ENCODE results near the gene CLCA2. TPM values are rescaled to one million over a fixed set of nuclear protein-coding genes. Genes with fewer than 3 reads are reported as not detected.
A peak's percentile ranks its signal among the peaks of the same experiment; 100 is the strongest.

The CLCA2 gene
- total RNA-seq, 1 experiment from 2014 or later = not detected

DNA sequence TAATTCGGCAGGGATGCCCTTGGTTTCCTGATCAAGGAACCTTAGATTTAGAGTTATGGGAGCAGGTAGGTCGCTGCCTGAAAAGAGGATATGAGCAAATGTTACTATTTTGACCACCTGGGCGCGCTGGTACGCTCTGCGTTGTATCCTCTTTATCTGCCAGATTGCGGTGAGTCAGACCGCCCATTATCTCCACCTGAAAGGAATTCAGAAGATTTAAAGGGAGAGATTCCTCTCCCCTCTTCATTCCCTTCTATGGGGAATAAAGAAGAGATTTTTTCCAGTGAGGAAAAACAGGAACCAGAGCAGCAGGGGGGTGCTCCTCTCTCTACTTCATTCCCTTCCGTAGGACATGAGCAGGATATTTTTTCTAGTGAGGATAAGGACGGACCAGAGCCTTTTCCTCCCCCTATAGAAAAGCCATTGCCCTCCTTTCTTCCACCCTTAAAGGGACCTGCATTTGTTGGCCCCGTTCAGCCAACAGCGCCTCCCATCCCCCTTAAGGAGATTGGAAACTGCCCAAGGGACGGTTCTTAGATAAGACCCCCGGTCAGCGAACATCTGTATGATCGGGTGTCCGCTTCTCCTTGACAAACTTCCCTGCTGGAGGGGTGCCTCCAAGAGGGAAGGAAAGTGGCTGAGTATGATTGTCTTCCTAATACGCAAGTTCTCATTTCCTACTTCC, 78.9 kb downstream of the CLCA2 start:
- peak overlapping the region; percentile 98 for H2BK12ac ChIP-seq (ENCODE audit: insufficient read length, low read depth, low read length)
- peak; percentile 90 for DNase-seq
- H3K79me1 ChIP-seq (ENCODE audit: insufficient read depth, low read depth, low read length, poor library complexity, severe bottlenecking) = no peaks in the 10 kb centered on the region
- peak overlapping the region; percentile 97 for H3K27ac ChIP-seq (ENCODE audit: insufficient read length, low read depth, low read length)
- peak overlapping the region; percentile 85 for H3K4me2 ChIP-seq (ENCODE audit: insufficient read depth, insufficient read length, low read length)
- H4K8ac ChIP-seq (replicated peaks; ENCODE audit: insufficient read length, low read depth, low read length) = no peak overlapping the region
- H3K4me1 ChIP-seq (ENCODE audit: insufficient read depth, low read length) = peaks cover 2% of the 10 kb centered on the region; the same call in 1 of the 2 replicates
- H3K27ac Mint-ChIP-seq = peak overlapping the region; percentile 97 to 99 (median 99)
- peaks cover 2 to 3% of the 10 kb centered on the region in 2 experiments; a peak in 2 of 5 replicates for H3K9me3 Mint-ChIP-seq
- H3K14ac ChIP-seq (ENCODE audit: insufficient read depth, low read length) = peak overlapping the region; percentile 90; the same call in 1 of the 2 replicates
- peak overlapping the region; percentile 67 for H2AK5ac ChIP-seq (ENCODE audit: insufficient read length, low read length)
- H3K79me2 ChIP-seq (ENCODE audit: insufficient read depth, low read length) = no peaks in the 10 kb centered on the region
- peak overlapping the region; percentile 68 for H4K5ac ChIP-seq (ENCODE audit: insufficient read length, low read depth, low read length)
- H2AFZ ChIP-seq (ENCODE audit: low read length) = no peak overlapping the region
- H3K36me3 Mint-ChIP-seq (ENCODE audit: insufficient read depth in 1 of 3, low read depth in 3 of 3) = peaks cover 0 to 1% (median 0%) of the 10 kb centered on the region in 3 experiments; a peak in 1 of 7 replicates
- peak overlapping the region; percentile 92 for H3K4ac ChIP-seq (ENCODE audit: low read depth, low read length)
- H2BK20ac ChIP-seq (ENCODE audit: low read depth, low read length, poor library complexity, severe bottlenecking) = no peak overlapping the region
- H2BK15ac ChIP-seq (ENCODE audit: low read depth, low read length) = no peak overlapping the region
- H3K4me3 Mint-ChIP-seq = peak overlapping the region; percentile 82 to 87
- H2BK120ac ChIP-seq (ENCODE audit: low read depth, low read length, poor library complexity, severe bottlenecking) = peak overlapping the region; percentile 92
- WGBS (ENCODE audit: extremely low coverage, insufficient read length, low lambda C conversion rate) = no CpG with 5 or more reads among the region's 18 CpGs
- no peaks in the 10 kb centered on the region for H3K9me3 ChIP-seq (ENCODE audit: control insufficient read depth, low read depth, low read length)
- H3K23ac ChIP-seq (ENCODE audit: insufficient read length, low read depth, low read length) = no peak overlapping the region
- peak overlapping the region; percentile 88 for H4K91ac ChIP-seq (ENCODE audit: insufficient read length, low read depth, low read length)
- H3K56ac ChIP-seq (ENCODE audit: insufficient read length, low read depth, low read length) = no peak overlapping the region
- peak overlapping the region; percentile 96 for H3K18ac ChIP-seq (ENCODE audit: insufficient read length, low read depth, low read length)
- peaks cover 2% of the 10 kb centered on the region for H4K20me1 ChIP-seq (ENCODE audit: control insufficient read depth, insufficient read depth, insufficient read length)
- H3K9ac ChIP-seq (ENCODE audit: extremely low read depth, insufficient read length, low read length) = peak overlapping the region; percentile 89
- no peaks in the 10 kb centered on the region for H3K27me3 ChIP-seq (ENCODE audit: insufficient read depth, low read length)
- H2BK5ac ChIP-seq (ENCODE audit: insufficient read length, low read length) = peak overlapping the region; percentile 94
- H3K27me3 Mint-ChIP-seq (ENCODE audit: low read depth) = no peaks in the 10 kb centered on the region
- no peak; the same call in 2 of the 3 replicates for TF ChIP-seq CTCF (conservative IDR thresholded peaks at IDR 0.05)
- H3T11ph ChIP-seq (ENCODE audit: low read length) = peak overlapping the region; percentile 82
- peaks cover 26 to 41% of the 10 kb centered on the region in 2 experiments for H3K4me1 Mint-ChIP-seq
- H3K23me2 ChIP-seq (ENCODE audit: insufficient read length, low read depth, low read length, poor library complexity, severe bottlenecking) = peaks cover 9% of the 10 kb centered on the region

Data from H9 (cell line).